Measurements from ENCODE around the gene OR7G3.

DNA sequence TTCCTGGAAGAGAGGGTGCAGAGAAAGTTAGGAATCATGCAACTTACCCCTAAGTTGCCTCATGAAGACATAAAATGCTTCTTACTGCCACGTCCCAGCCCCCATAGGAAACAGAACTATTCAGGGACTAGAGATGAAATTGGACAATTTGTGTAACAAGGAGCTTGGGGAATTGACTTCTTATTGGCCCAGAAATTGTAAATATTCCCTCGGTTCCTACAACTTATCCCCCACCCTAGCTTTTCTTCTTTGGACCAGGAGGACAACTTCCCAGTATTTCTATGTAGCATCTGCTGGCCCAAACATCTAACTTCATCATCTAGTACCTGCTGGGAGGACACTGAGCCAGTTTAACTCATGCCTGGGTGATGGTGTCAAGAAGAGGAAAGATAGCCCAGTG is 40.0 kb downstream of the OR7G3 start, which contains the start of gene OR1M1:
- TF ChIP-seq, protein P1, sequence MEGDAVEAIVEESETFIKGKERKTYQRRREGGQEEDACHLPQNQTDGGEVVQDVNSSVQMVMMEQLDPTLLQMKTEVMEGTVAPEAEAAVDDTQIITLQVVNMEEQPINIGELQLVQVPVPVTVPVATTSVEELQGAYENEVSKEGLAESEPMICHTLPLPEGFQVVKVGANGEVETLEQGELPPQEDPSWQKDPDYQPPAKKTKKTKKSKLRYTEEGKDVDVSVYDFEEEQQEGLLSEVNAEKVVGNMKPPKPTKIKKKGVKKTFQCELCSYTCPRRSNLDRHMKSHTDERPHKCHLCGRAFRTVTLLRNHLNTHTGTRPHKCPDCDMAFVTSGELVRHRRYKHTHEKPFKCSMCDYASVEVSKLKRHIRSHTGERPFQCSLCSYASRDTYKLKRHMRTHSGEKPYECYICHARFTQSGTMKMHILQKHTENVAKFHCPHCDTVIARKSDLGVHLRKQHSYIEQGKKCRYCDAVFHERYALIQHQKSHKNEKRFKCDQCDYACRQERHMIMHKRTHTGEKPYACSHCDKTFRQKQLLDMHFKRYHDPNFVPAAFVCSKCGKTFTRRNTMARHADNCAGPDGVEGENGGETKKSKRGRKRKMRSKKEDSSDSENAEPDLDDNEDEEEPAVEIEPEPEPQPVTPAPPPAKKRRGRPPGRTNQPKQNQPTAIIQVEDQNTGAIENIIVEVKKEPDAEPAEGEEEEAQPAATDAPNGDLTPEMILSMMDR (IDR thresholded peaks at IDR 0.05; ENCODE audit: low read length), result no peak
- TF ChIP-seq EZH2phosphoT487 (IDR thresholded peaks at IDR 0.05; ENCODE audit: low read length), result no peak
- no peak for TF ChIP-seq EZH2 (optimal IDR thresholded peaks at IDR 0.05; ENCODE audit: low read depth, low read length)

Data from MM.1S (cell line).